Activated naive CD4-positive, alpha-beta T cell treated with Interleukin-2 at 50 U/mL for 16 hours (primary cell): ENCODE data around the gene C3orf49.

ENCODE experiments used
- DNase-seq: peaks from one replicate; pipeline ENCODE4 v3.0.0-alpha.2; 2020

C3orf49 gene

DNA sequence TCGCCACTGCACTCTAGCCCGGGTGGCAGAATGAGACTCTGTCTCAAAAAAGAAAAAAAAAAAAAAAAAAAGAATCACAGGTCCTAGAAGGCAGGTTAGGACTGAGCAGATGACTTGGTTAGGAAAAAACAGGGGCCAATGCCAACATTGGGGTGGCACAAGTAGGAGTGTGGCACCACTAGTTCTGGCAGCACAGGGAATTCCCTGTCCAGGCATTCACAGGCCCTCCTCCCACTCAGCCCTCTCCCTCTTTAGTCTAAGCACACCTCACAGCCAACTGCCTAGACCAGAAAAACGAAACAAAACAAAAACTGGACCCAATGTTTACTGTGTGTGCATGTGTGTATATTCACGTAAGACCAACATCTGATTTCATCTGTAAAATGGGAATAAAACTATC lies 34.0 kb downstream of the C3orf49 start:
- no peak for DNase-seq

DNA sequence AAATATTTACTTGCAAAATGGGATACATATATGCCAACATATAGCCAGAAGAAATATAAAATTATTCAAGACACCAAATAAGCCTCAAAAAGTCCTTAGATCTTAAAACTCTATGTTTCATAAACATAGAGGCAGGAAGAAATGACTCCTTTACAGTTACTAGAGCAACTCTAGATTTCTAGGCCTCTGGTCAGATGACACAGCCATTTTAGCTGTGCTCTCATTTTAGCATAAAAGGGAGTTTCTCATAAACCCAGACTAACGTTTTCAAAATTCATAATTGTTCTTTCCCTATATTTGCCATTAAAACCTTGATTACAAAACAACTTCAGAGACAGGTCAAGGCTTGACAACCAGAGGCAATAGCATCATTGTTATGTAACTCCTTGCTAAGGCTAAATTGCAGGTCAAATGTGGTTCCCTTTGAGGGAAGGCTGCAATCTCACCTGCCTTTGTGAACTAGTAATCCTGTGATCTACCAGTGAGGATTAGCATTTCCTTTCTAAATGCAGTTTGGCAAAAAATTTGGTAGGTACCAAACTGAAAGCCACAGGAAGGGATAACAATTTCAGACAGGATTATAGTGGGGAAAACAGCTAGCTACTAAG lies 36.3 kb downstream of the C3orf49 start:
- no peak for DNase-seq

DNA sequence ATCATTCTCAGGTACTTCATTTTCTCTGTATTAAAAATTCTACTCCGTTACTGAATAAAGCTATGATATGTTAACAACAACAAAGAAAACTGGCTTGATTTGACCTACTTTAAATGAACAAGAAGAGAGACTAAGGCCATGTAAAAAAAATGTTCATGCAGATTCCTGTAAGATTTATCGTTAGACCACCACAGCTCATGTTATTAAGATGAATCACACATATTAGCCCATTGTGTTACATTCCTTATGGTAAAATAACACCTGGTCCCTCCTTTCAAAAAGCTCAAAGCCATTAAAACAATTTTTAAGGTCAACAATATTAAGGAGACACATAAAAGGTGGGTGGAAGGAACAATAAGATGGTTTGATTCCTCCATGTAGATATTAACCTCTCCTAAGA lies 38.2 kb downstream of the C3orf49 start:
- DNase-seq = no peak

DNA sequence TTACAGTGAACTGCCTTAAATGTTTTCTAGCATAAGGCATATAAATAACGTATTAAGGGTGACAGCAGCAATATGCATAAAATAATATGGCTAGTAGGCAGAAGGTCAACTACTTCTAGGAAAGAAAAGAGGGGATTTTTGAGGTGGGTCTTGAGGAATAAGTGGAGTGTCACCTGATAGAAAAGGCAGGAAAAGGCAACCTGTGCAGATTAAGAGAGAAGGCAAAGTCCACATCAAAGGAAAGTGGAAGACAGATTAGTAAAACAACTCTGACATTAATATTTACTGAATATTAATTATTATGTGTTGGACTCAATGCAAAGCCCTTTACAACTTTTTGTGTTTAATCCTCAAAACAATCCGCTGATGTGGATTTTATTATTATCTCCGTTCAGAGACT lies 41.7 kb downstream of the C3orf49 start:
- no peak for DNase-seq

DNA sequence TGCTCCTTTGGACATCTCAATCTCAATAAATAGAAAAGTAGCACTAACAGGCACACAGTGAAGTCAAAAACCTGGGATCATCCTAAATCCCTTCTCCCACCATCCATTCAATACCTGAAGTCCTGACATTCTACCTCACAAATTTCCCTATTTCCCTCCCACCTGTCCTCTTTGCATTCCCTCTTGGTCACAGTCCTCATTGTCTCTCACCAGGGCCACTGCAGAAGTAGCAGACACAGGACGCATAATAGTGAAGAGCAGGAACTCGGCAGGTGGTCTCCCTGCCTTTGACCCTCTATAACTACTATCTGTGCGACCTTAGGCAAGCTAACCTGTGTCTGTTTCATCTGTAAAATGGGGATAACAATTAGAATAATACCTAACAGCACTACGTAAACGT lies 42.2 kb downstream of the C3orf49 start:
- no peak for DNase-seq

DNA sequence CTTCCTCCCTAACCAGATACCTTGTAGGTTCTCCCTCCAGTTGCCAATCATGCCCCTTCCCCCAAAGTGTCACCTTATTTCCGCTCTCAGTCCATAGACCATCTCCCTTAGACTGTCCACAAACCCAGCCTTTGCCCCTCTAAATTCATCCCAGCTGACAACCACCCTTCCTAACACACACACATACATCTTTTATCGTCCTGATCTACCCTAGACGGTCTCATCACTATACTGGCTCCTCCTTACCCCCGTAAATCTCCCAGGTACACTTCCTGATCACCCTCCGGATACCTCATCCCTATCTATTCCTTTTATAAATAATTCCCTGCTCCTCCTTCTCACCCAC lies 43.7 kb downstream of the C3orf49 start:
- no peak for DNase-seq

DNA sequence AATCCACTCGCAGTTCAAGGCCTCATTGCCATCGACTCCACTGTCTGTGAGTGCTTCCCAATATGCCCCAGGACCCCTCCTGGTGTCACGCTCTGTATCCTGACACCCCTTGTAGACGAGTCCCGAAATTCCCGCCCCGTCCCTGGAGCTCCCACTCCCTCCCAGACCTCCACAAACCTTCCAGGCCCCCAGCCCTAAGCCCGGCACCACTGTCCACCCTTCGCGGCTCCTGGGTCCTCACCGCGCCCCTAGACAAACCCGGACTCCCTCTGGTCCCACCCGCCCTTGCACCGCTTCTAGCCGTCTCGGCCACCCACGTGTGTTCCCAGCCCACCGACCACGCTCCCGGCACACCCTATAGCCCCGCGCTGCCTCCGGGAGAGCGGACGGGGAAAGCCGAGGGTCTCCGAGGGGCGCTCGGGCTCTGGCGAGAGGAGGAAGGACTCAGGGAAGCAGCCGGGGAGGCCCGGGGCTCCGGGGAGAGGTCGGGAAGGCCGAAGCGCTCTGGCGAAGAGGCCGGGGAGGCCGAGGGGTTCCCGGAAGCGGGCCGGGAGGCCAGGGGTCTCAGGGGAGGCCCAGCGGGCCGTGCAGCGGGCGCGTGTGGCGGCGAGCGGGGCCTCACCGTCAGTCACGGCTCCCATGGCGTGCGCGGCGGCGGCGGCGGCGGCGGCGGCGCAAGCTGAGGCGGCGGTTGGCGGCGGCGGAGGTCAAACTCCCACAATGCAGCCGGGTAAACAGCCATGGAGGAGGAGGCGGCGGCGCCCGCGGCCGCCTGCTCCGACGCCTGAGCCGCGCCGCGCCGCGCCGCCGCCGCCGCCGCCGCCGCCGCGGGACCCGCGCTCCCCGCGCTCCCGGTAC lies 44.3 kb downstream of the C3orf49 start, which contains the start of the genes ATXN7 and THOC7:
ATXN7 (plus strand) TSS at position 718 of the 858 bp plus-strand sequence. CDS start 48,732 bp downstream, outside the sequence.
THOC7 (minus strand) TSS at position 656 of the 858 bp plus-strand sequence; CDS start at position 641, 15 bp downstream.
- DNase-seq = peak; percentile 76

DNA sequence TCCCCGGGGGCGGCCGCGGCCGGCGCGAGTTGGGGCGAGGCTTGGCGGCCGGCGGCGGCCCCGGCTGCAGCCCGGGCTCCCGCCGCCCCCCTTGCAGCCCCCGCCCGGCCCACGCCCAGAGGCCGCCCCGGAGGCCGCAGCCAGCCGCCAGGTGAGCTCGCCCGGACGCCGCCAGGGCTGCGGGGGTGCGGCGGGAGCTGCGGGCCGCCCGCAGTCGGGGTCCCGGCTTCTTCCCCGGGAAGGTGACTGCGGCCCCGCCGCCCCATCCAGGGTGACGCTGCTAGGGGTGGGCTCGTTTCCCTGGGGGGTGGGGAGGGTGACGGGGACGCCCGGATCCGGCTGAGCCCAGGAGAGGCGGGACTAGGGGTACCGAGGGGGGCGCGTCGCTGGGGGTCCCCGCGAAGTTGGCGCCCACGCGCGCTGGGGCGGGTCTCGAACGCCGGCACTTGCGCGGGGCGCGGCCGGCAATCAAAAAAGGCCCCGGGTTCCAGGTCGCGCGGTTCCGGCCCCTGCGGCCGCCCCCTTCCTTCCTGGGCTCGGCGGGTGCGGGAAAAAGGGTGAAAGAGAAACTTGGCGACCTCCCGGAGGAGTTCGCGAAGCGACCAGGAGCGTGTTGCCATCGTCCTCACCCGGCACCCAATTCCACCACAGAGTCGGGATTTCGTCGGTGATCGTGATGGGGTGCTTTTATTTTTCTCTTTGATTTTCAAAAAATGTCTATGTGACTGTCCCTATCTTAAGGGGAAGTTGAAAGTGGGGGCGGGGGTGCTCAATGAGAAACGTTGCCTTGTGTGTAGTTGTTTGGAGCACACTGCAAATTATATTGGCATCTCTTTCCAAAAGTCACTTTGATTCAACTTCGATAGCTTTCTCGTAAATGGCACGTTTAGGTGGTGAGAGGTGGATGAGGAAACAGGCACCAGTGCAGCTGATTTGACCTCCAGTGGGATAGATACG lies 45.2 kb downstream of the C3orf49 start:
- peak; percentile 46 for DNase-seq

DNA sequence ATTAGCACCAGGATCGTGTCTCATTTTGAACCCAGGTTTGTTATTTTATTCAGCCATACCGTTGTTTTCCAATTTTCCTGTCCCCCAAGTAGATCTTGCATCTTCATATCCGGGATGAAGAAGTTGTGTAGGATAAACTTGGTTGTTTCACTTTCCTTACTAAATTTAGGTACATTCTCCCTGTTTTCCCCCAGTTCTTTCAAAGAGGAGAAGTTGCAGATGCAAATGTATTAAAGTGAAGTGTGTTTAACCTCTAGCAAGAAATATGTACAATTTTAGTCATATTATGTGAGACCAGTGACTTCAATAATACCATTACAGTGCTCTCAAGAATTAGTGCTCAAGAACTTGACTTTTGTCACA lies 45.8 kb downstream of the C3orf49 start:
- no peak for DNase-seq

DNA sequence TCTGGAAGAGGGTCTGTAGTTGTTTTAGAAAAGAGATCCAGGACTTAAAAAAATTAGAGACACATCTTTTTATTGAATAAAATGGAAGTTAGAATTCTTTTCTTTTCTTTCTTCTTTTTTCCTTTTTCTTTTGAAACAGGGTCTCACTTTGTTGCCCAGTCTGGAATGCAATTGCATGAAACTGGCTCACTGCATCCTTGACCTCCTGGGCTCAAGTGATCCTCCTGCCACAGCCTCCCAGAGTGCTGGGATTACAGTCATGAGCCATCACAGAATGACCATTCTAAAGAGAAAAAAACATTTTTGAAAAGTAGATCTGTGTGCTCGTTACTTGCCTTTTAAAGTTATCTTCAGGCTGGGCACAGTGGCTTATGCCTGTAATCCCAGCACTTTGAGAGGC lies 48.1 kb downstream of the C3orf49 start:
- DNase-seq = no peak

DNA sequence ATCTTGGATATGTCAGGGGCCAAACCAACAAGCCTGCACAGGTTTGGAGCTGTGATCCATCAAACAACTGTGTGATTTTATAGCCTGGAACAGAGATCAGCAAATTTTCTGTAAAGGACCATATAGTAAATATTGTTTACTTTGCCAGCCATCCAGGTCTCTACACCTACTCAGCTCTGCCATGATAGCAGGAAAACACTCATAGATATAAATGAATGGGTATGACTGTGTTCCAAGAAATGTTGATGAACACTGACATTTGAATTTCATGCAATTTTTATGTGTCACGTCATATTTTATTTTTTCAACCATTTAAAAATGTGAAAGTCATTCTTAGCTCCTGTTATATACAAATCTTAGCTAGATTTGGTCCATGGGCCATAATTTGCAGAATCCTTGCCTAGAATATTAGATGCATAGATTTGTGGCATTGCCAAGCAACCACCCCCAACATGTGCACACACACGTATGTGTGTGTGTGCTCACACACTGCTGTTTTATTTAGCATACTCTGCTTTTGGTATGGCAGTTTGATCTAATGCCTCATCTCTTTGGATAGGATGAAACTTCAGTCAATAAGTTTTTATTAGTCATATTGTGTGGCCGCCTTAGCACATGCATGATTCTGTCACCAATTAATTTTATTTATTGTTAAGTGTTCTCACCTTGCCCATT lies 51.0 kb downstream of the C3orf49 start:
- no peak for DNase-seq

DNA sequence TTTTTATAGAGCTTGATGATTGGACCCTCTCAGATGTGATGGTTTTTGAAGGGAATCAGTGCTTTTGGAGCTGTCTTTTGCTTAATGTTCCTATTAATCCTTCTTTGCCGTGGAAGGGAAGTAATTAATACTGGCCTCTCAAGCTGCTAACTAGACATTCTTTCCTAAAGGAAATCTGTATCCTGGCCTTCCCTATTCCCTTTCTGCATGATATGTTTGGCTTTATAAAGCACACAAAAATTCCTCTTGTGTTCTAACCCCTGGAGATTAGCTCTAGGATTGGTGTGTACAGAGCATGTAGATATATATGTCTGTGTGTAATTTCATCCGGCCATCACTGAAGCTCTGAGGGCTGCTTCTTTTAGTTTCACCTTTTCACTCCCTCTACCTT lies 51.5 kb downstream of the C3orf49 start:
- no peak for DNase-seq

DNA sequence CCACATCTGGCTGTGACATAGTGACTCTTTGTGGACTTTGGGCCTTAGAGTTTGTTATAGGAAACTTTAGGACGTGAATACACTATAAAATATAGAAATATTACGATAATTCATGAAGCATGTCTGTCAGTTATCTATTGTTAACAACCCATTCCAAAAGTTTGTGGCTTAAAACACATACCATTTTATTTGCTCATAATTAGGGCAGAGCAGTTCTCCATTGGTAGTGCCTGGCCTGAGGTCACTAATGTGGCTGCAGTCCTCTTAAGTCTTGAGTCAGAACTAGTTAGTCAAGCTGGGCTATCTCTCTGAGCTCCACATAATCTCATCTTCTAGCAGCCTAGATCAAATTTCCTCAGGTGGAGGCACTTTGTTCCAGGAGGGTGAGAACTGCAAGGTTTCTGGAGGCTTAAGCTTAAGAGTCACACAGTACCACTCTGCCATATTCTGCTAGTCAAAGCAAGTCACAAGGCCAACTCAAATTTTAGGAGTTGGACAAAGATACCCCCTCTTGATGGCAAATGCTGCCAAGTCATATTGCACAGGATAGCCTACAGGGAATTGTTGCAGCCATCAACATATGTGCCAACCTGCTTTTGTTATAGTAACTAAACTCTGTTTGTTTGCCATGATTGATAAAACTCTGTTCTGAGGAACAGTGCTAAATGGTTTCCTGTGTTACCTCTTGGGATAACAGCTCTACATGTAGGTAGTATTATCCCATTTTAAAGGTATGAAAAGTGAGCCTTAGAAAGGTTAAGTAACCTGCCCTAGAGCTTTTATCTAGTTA lies 53.2 kb downstream of the C3orf49 start:
- DNase-seq = no peak

DNA sequence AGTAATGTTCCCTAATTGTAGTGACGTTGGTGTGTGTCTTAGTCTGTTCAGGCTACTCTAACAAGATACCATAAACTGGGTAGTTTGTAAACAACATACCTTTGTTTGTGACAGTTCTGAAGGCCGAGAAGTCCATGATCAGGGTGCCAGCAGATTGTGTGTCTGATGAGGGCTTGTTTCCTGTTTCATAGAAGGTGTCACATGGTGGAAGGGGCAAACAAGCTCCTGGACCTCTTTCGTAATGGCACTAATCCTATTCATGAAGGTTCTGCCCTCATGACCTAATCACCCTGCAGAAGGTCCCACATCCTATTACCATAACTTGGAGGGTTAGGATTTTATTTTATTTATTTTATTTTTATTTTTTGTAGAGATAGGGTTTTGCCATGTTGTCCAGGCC lies 55.7 kb downstream of the C3orf49 start:
- DNase-seq = no peak

DNA sequence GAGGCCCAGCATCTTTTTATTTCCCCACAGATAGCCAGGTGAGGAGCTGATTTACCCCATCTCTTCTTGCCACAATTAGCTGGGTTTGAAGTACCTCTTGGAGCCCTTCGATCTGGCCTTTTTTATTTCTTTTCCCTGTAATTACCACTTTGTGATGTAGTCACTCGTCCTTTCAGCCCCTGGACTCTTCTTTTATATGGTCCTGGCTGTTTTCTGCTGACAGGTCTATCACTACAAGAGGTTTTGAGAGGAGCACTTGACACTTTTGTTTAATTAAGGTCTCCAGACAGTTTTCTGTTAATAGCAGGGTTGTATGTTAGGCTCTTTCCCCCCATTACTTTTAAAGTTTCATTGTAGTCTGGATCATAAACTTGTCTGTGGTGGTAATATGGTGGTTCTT lies 56.4 kb downstream of the C3orf49 start:
- DNase-seq = no peak

DNA sequence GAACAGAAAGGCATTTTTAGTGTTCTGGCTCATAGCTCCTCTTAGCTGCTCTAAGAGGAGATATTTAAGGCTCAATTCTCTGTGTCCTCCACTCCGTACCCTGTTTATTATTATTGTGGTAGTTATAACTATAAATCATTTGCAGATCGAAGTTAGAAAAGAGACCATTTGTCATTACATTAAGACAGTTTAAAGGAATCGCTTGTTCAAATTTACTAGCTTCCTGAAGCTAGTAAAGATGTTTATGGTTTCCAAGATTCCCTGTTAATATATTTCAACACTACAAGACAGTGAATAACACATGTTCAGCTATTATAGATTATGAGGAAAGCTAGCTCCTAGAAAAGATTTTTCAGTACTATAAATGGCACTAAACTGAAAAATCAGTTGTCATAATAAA lies 57.2 kb downstream of the C3orf49 start:
- DNase-seq = no peak

DNA sequence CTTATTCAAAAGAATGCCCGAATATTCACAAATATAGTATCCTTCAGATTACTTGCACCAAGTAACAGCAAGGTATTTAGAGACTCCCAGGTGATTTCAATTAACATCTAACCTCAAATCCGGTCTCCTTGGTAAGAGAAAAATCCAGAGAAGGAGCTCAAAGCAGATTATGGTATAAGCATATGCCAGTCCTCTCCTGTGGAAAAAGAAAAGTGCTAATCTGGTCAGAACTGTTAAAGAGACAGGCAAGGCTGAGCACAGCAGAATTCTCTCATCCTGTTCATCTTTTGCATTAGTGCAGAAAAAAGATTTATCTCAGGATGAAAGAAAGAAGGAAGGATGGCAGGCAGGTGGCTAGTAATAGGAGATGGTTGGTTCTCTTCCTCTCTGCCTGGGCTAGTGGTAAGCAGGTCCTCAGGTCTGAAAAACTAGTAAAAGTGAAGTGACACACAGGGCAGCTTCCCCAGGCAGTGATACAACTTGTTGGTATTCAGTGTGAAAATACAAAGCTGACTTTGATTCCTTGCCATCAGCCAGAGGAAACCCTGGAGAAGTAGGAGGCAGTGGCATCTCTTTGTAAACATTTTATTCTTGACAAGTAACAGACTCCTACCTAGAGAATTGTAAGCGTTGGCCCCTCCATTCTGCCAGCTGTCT lies 58.8 kb downstream of the C3orf49 start:
- DNase-seq = no peak

DNA sequence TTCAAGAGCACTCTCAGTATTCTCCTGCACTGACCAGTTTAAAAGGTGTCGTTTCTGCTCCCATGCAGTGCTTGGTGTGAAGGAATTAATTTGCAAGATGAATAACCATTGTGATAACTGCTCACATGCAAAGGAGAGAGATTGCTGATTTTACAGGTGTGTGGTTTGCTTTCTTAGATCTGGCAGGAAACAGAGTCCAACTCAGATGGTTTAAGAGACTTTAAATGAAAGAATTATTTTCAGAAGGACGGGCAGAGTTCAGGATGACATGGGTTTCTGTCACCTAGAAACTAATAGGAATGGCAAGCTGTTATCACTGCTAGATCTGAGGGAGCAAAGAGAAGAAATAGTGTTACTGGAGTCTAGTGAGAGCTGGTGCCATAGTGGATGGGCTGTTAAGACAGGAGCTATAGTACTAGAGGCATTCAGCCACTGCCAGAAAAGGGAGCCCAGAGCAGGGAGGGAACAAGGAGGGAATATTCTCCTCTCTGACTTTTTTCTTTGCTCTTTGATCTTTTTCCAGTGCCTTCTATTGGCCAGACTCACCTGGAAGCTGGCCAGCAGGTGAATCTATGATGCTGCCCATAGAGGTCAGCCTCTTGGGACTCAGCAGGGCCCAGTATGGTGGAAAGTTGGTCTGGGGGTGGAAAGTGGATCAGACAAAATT lies 59.4 kb downstream of the C3orf49 start:
- no peak for DNase-seq

DNA sequence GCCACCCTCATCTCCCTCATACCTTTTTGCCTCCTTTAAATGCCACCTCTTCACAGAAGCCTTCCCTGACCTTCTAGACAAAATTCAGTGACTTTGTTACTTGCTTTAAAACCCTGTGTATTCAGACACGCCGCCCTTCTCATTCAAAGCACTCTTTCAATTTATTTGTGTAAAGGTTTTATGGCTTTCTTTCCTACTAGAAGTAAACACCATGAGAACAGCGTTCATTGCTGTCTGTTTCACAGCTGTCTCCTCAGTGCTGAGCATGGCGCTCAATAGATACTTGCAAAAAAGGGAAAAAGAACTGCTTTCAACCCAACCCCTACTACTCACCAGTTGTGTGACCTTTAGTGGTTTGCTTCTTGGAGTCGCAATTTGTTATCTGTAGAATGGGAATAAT lies 61.6 kb downstream of the C3orf49 start:
- no peak for DNase-seq

DNA sequence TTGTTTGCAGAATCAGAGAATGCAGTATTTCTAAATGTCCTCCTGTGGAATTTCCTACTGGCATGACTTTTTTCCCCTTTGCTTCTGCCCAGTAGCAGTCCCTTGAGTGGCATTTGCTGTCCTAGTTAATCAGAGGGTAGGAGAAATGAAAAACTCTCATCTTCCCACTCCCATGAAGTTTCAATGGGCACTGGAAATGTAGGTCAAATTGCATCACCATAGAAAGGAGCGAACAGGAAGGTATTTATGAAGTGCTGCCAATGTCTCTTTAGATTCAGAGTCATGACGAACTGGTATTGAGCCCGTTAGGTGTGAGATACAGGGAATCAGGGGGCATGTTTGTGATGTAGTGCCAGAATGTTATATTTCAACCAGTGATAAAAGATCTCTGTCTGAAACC lies 67.8 kb downstream of the C3orf49 start:
- no peak for DNase-seq

DNA sequence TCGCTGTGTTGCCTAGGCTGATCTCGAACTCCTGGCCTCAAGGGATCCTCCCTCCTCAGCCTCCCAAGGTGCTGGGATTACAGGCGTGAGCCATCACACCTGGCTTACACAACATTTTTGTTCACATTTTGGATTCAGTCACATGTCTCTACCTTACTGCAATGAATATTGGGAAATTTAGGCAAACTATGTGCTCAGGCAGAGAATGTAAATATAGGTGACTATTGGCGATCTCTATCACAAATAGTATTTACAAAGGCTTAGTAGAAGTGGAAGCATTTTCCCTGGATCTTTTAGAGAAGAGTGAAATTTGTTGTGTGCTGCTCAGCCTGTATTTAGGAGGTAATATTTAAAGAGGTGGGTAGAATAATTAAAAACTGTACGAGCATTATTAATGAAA lies 72.4 kb downstream of the C3orf49 start:
- no peak for DNase-seq
